ENCODE data around the gene BAG3. TPM values are rescaled to one million over a fixed set of nuclear protein-coding genes. Genes with fewer than 3 reads are reported as not detected.
A peak's percentile ranks its signal among the peaks of the same experiment; 100 is the strongest.

BAG3 gene
- total RNA-seq, 1 donor from 2014 or later: 2.3 TPM

GRCh38 chr10:119673271-119673670 lies 22.1 kb downstream of the BAG3 start:
- no peak overlapping the region for H3K27ac ChIP-seq
- H3K4me2 ChIP-seq: no peak overlapping the region
- DNase-seq (ENCODE audit: low spot score): peak; percentile 21
- no peaks in the 10 kb centered on the region for H3K9me3 Mint-ChIP-seq
- H3K27me3 ChIP-seq: no peaks in the 10 kb centered on the region
- peaks cover 3% of the 10 kb centered on the region for H3K27me3 Mint-ChIP-seq (ENCODE audit: insufficient read depth, low read depth)
- H3K36me3 Mint-ChIP-seq: peaks cover 38% of the 10 kb centered on the region
- no peak overlapping the region for H3K4me3 ChIP-seq
- H3K4me3 Mint-ChIP-seq: peak overlapping the region; percentile 44
- H4K20me1 ChIP-seq (ENCODE audit: low read depth): peaks cover 5% of the 10 kb centered on the region
- peaks cover 15% of the 10 kb centered on the region for H3K4me1 Mint-ChIP-seq
- no peak for TF ChIP-seq EZH2phosphoT487 (IDR thresholded peaks at IDR 0.05)
- TF ChIP-seq EZH2 (IDR thresholded peaks at IDR 0.05): no peak
- TF ChIP-seq CTCF (IDR thresholded peaks at IDR 0.05): no peak
- H3K9me3 ChIP-seq (ENCODE audit: low read depth): no peaks in the 10 kb centered on the region
- H3K79me2 ChIP-seq (ENCODE audit: low read depth): no peaks in the 10 kb centered on the region
- H2AFZ ChIP-seq (replicated peaks): no peak overlapping the region
- peak overlapping the region; percentile 40 for H3K27ac Mint-ChIP-seq
- H3K9ac ChIP-seq: no peak overlapping the region
- H3K4me1 ChIP-seq: peaks cover 9% of the 10 kb centered on the region
- no peaks in the 10 kb centered on the region for H3K36me3 ChIP-seq
- no peaks in the 10 kb centered on the region for H3F3A ChIP-seq (ENCODE audit: low read depth)

GRCh38 chr10:119675483-119676170 lies 24.4 kb downstream of the BAG3 start:
- no peak for DNase-seq (ENCODE audit: low spot score)
- no peak overlapping the region for H3K9ac ChIP-seq
- no peaks in the 10 kb centered on the region for H4K20me1 ChIP-seq (ENCODE audit: low read depth)
- peaks cover 5% of the 10 kb centered on the region for H3K27me3 Mint-ChIP-seq (ENCODE audit: insufficient read depth, low read depth)
- no peak overlapping the region for H2AFZ ChIP-seq (replicated peaks)
- peaks cover 8% of the 10 kb centered on the region for H3K4me1 ChIP-seq
- H3K79me2 ChIP-seq (ENCODE audit: low read depth): no peaks in the 10 kb centered on the region
- no peaks in the 10 kb centered on the region for H3K9me3 Mint-ChIP-seq
- no peaks in the 10 kb centered on the region for H3K9me3 ChIP-seq (ENCODE audit: low read depth)
- no peak overlapping the region for H3K4me2 ChIP-seq
- H3K4me3 ChIP-seq: no peak overlapping the region
- TF ChIP-seq CTCF (IDR thresholded peaks at IDR 0.05): no peak
- H3K27ac ChIP-seq: no peak overlapping the region
- H3K27me3 ChIP-seq: no peaks in the 10 kb centered on the region
- no peaks in the 10 kb centered on the region for H3F3A ChIP-seq (ENCODE audit: low read depth)
- peaks cover 8% of the 10 kb centered on the region for H3K4me1 Mint-ChIP-seq
- H3K36me3 Mint-ChIP-seq: peaks cover 35% of the 10 kb centered on the region
- no peaks in the 10 kb centered on the region for H3K36me3 ChIP-seq
- no peak overlapping the region for H3K27ac Mint-ChIP-seq
- no peak overlapping the region for H3K4me3 Mint-ChIP-seq

- H3K36me3 ChIP-seq: no peaks in the 10 kb centered on the region
- H3K9me3 Mint-ChIP-seq: no peaks in the 10 kb centered on the region
Observed at GRCh38 chr10:119677126-119677525, 25.9 kb downstream of the BAG3 start.

More at GRCh38 chr10:119677126-119677525, 25.9 kb downstream of the BAG3 start:
- Mint-ChIP-seq H3K4me3 (no peak overlapping the region), H3K27ac (no peak overlapping the region), H3K4me1 (peaks cover 9% of the 10 kb centered on the region), H3K36me3 (peaks cover 27% of the 10 kb centered on the region), H3K27me3 (ENCODE audit: insufficient read depth, low read depth) (peaks cover 5% of the 10 kb centered on the region)
- no peaks in the 10 kb centered on the region for H3F3A ChIP-seq (ENCODE audit: low read depth)
- H3K4me1 ChIP-seq: peaks cover 8% of the 10 kb centered on the region
- no peak overlapping the region for H3K27ac ChIP-seq
- DNase-seq (ENCODE audit: low spot score): no peak
- TF ChIP-seq EZH2 (IDR thresholded peaks at IDR 0.05): no peak
- no peak overlapping the region for H3K9ac ChIP-seq
- no peaks in the 10 kb centered on the region for H4K20me1 ChIP-seq (ENCODE audit: low read depth)
- H3K9me3 ChIP-seq (ENCODE audit: low read depth): no peaks in the 10 kb centered on the region
- H2AFZ ChIP-seq (replicated peaks): no peak overlapping the region
- no peak overlapping the region for H3K4me3 ChIP-seq
- H3K27me3 ChIP-seq: no peaks in the 10 kb centered on the region
- no peak overlapping the region for H3K4me2 ChIP-seq
- H3K79me2 ChIP-seq (ENCODE audit: low read depth): no peaks in the 10 kb centered on the region
